GM21423 (cell line): ENCODE results near the gene MINDY4.

Experiments
- ATAC-seq: cut with Tn5 transposase; IDR thresholded peaks from one replicate; pipeline ENCODE4 v1.9.1; 2021; ENCODE audit warnings: mild to moderate bottlenecking, moderate library complexity; ENCODE audit not compliant: unreplicated experiment

MINDY4 gene

GRCh38 chr7:30873207-30873606, 102.0 kb downstream of the MINDY4 start:
- ATAC-seq: no peak

- ATAC-seq: no peak
Measured at GRCh38 chr7:30873656-30874055, 102.4 kb downstream of the MINDY4 start.

- ATAC-seq: no peak
Measured at GRCh38 chr7:30874656-30875302, 103.6 kb downstream of the MINDY4 start.

GRCh38 chr7:30877015-30877769, 106.0 kb downstream of the MINDY4 start:
- no peak for ATAC-seq

GRCh38 chr7:30877993-30878392, 106.8 kb downstream of the MINDY4 start:
- no peak for ATAC-seq

- no peak for ATAC-seq
Measured at GRCh38 chr7:30879139-30880124, 108.2 kb downstream of the MINDY4 start.

- no peak for ATAC-seq
Measured at GRCh38 chr7:30880125-30880720, 109.0 kb downstream of the MINDY4 start.

GRCh38 chr7:30880941-30881340, 109.7 kb downstream of the MINDY4 start:
- ATAC-seq: no peak

GRCh38 chr7:30881448-30881847, 110.2 kb downstream of the MINDY4 start:
- no peak for ATAC-seq

- no peak for ATAC-seq
Measured at GRCh38 chr7:30884881-30885280, 113.7 kb downstream of the MINDY4 start.

- no peak for ATAC-seq
Measured at GRCh38 chr7:30886608-30887011, 115.4 kb downstream of the MINDY4 start.

GRCh38 chr7:30887464-30887872, 116.3 kb downstream of the MINDY4 start:
- no peak for ATAC-seq

GRCh38 chr7:30888747-30889146, 117.5 kb downstream of the MINDY4 start:
- ATAC-seq: no peak

GRCh38 chr7:30890226-30890625, 119.0 kb downstream of the MINDY4 start:
- no peak for ATAC-seq

- no peak for ATAC-seq
Measured at GRCh38 chr7:30893357-30893756, 122.1 kb downstream of the MINDY4 start.

GRCh38 chr7:30894009-30894408, 122.8 kb downstream of the MINDY4 start:
- no peak for ATAC-seq

- ATAC-seq: no peak
Measured at GRCh38 chr7:30894866-30895605, 123.8 kb downstream of the MINDY4 start.

- ATAC-seq: no peak
Measured at GRCh38 chr7:30896036-30896435, 124.8 kb downstream of the MINDY4 start.

- ATAC-seq: no peak
Measured at GRCh38 chr7:30896783-30897637, 125.8 kb downstream of the MINDY4 start.
